Measurements from ENCODE around the gene ART1. TPM values are rescaled to one million over a fixed set of nuclear protein-coding genes. Genes with fewer than 3 reads are reported as not detected.
A peak's percentile ranks its signal among the peaks of the same experiment; 100 is the strongest.

Gene ART1
- total RNA-seq, 1 donor: not detected

DNA sequence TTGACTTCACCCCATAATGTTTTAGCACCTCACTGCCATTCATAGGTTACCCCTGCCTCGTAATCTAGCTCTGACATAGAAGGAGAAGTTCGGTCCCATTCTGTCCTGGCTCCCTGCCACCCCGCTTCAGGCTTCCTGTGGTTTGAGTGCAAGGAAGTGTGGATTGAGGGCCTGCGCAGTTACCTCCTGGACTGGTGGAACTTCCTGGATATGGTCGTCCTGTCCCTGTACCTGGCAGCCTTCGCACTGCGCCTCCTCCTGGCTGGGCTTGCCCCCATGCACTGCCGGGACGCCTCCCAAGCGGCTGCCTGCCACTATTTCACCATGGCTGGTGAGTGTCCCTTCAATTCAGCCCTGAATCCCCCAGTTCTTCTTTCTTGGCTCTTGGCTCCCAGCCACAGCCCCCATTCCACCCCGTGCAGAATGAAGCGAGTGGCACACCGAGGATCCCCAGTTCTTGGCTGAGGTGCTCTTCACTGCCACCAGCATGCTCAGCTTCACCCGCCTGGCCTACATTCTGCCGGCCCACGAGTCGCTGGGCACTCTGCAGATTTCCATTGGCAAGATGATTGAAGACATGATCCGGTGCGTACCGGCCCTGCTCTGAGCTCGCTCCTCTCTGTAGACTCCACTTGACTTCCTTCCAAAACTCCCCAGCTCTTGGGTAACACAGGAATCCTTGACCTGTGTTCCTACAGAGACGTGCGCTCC is 18.5 kb upstream of the ART1 start:
- H3K4me1 ChIP-seq (ENCODE audit: insufficient read depth, low read length): no peaks in the 10 kb centered on the region
- H4K20me1 ChIP-seq (ENCODE audit: insufficient read depth, low read length): no peaks in the 10 kb centered on the region
- no peak overlapping the region for H2AFZ ChIP-seq (ENCODE audit: low read length)
- H3K9me3 ChIP-seq (ENCODE audit: low read depth, low read length): no peaks in the 10 kb centered on the region
- DNase-seq (ENCODE audit: insufficient read length, low spot score, missing footprints): peak; percentile 61
- H3K4me3 ChIP-seq (ENCODE audit: insufficient read depth, low read length): no peak overlapping the region
- no peak overlapping the region for H3K4me2 ChIP-seq (ENCODE audit: insufficient read depth, low read length)
- no peaks in the 10 kb centered on the region for H3K79me2 ChIP-seq (ENCODE audit: insufficient read depth, low read length)
- H3K27me3 ChIP-seq (ENCODE audit: insufficient read depth, low read length): no peaks in the 10 kb centered on the region
- TF ChIP-seq, protein P1, sequence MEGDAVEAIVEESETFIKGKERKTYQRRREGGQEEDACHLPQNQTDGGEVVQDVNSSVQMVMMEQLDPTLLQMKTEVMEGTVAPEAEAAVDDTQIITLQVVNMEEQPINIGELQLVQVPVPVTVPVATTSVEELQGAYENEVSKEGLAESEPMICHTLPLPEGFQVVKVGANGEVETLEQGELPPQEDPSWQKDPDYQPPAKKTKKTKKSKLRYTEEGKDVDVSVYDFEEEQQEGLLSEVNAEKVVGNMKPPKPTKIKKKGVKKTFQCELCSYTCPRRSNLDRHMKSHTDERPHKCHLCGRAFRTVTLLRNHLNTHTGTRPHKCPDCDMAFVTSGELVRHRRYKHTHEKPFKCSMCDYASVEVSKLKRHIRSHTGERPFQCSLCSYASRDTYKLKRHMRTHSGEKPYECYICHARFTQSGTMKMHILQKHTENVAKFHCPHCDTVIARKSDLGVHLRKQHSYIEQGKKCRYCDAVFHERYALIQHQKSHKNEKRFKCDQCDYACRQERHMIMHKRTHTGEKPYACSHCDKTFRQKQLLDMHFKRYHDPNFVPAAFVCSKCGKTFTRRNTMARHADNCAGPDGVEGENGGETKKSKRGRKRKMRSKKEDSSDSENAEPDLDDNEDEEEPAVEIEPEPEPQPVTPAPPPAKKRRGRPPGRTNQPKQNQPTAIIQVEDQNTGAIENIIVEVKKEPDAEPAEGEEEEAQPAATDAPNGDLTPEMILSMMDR (IDR thresholded peaks at IDR 0.05; ENCODE audit: extremely low read depth, low read depth, low read length): no peak
- H3K27ac ChIP-seq (ENCODE audit: low read depth, low read length): no peak overlapping the region
- H3K36me3 ChIP-seq (ENCODE audit: insufficient read depth, low read length): no peaks in the 10 kb centered on the region

- Histone ChIP-seq H3K36me3 (ENCODE audit: insufficient read depth, low read length) (no peaks in the 10 kb centered on the region), H3K27ac (ENCODE audit: low read depth, low read length) (no peak overlapping the region), H2AFZ (ENCODE audit: low read length) (no peak overlapping the region), H3K27me3 (ENCODE audit: insufficient read depth, low read length) (no peaks in the 10 kb centered on the region), H3K79me2 (ENCODE audit: insufficient read depth, low read length) (no peaks in the 10 kb centered on the region), H3K4me3 (ENCODE audit: insufficient read depth, low read length) (no peak overlapping the region), H3K9me3 (ENCODE audit: low read depth, low read length) (no peaks in the 10 kb centered on the region), H4K20me1 (ENCODE audit: insufficient read depth, low read length) (no peaks in the 10 kb centered on the region), H3K4me2 (ENCODE audit: insufficient read depth, low read length) (no peak overlapping the region), H3K4me1 (ENCODE audit: insufficient read depth, low read length) (no peaks in the 10 kb centered on the region)
- DNase-seq (ENCODE audit: insufficient read length, low spot score, missing footprints): peak; percentile 92
- TF ChIP-seq, protein P1 (IDR thresholded peaks at IDR 0.05; ENCODE audit: extremely low read depth, low read depth, low read length): no peak
These were observed 17.6 kb upstream of the ART1 start for GRCh38 chr11:3627291-3627690.

DNA sequence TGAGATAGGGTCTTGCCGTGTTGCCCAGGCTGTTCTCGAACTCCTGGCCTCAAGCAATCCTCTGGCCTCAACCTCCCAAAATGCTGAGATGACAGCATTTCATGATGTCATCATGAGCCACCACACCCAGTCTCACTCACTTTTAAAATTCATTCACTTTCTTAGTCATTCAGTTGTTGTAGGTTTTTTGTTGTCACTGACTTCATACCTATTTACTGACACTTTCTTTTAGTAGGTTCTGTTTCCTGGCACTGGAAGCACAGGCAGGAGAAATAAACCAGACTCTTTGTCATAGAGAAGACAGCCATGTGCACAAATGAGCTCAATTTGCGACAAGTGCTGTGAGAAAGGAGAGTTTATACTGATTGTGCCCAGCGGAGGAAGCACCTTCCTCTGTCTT is 13.6 kb upstream of the ART1 start:
- Histone ChIP-seq H3K4me1 (ENCODE audit: insufficient read depth, low read length) (no peaks in the 10 kb centered on the region), H3K79me2 (ENCODE audit: insufficient read depth, low read length) (no peaks in the 10 kb centered on the region), H3K4me3 (ENCODE audit: insufficient read depth, low read length) (no peak overlapping the region), H2AFZ (ENCODE audit: low read length) (no peak overlapping the region), H3K27me3 (ENCODE audit: insufficient read depth, low read length) (peaks cover 6% of the 10 kb centered on the region), H4K20me1 (ENCODE audit: insufficient read depth, low read length) (no peaks in the 10 kb centered on the region), H3K27ac (ENCODE audit: low read depth, low read length) (no peak overlapping the region), H3K9me3 (ENCODE audit: low read depth, low read length) (no peaks in the 10 kb centered on the region), H3K36me3 (ENCODE audit: insufficient read depth, low read length) (no peaks in the 10 kb centered on the region), H3K4me2 (ENCODE audit: insufficient read depth, low read length) (no peak overlapping the region)
- DNase-seq (ENCODE audit: insufficient read length, low spot score, missing footprints): peak; percentile 61
- TF ChIP-seq, protein P1 (IDR thresholded peaks at IDR 0.05; ENCODE audit: extremely low read depth, low read depth, low read length): no peak

DNA sequence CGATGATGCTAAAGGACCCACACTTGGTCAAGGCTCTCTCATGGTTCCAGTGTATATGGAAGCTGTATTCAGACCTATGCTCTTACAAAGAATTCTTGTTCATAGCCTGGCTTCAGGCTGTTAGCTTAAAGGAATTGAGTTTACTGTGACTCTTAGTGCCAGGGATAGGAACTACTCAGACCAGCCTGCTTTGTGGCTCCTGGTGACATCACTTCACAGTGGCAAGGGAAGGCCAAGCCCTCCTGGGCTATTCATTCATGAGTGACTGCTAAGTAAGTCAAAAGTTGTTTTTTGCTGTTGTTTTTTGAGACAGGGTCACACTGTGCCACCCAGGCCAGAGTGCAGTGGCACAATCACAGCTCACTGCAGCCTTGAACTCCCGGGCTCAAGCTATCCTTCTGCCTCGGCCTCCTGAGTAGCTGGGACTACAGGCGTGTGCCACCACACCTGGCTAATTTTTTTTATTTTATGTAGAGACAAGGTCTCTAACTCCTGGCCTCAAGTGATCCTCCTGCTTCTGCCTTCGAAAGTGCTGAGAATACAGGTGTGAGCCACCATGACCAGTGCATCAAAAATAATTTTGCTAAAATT is 12.8 kb upstream of the ART1 start:
- Histone ChIP-seq H4K20me1 (ENCODE audit: insufficient read depth, low read length) (no peaks in the 10 kb centered on the region), H3K79me2 (ENCODE audit: insufficient read depth, low read length) (no peaks in the 10 kb centered on the region), H3K9me3 (ENCODE audit: low read depth, low read length) (no peaks in the 10 kb centered on the region), H3K4me1 (ENCODE audit: insufficient read depth, low read length) (no peaks in the 10 kb centered on the region), H3K27me3 (ENCODE audit: insufficient read depth, low read length) (peaks cover 6% of the 10 kb centered on the region), H3K36me3 (ENCODE audit: insufficient read depth, low read length) (no peaks in the 10 kb centered on the region), H3K4me3 (ENCODE audit: insufficient read depth, low read length) (no peak overlapping the region), H2AFZ (ENCODE audit: low read length) (no peak overlapping the region), H3K4me2 (ENCODE audit: insufficient read depth, low read length) (no peak overlapping the region), H3K27ac (ENCODE audit: low read depth, low read length) (no peak overlapping the region)
- DNase-seq (ENCODE audit: insufficient read length, low spot score, missing footprints): peak; percentile 52
- TF ChIP-seq, protein P1 (IDR thresholded peaks at IDR 0.05; ENCODE audit: extremely low read depth, low read depth, low read length): no peak

Measured in osteoblast (primary cell).